ENCODE data around the gene BMPR1A. TPM values are rescaled to one million over a fixed set of nuclear protein-coding genes. Genes with fewer than 3 reads are reported as not detected.

The BMPR1A gene
- total and polyA plus RNA-seq, 2 of the 4 experiments (the other 2 are of a cell fraction), result 15.9 to 93.7 TPM

GRCh38 chr10:86821388-86821999, 65.1 kb downstream of the BMPR1A start:
- CTCF ChIA-PET, result interaction anchor here (1.4 to 1.6 kb wide), 2 partner anchors 13 to 23 kb away, joined by 3 to 4 read pairs; no protein-coding TSS in a partner anchor

More at GRCh38 chr10:86821388-86821999, 65.1 kb downstream of the BMPR1A start:
- no peak overlapping the region for H2BK5ac ChIP-seq (ENCODE audit: low read depth, low read length, poor library complexity, severe bottlenecking)
- no peaks in the 10 kb centered on the region for H3K36me3 ChIP-seq (ENCODE audit: control insufficient read depth, insufficient read depth, low read length)
- in situ Hi-C loops (cut with MboI; ENCODE audit: low sequenced_read_pairs) (no loop called here), dilution Hi-C loops (cut with HindIII; ENCODE audit: low sequenced_read_pairs, unreplicated experiment) (no loop called here), intact Hi-C loops (cut with micrococcal nuclease) (no loop called here)
- H3K9ac ChIP-seq (ENCODE audit: low read depth, low read length), result no peak overlapping the region
- H2BK20ac ChIP-seq (ENCODE audit: low read depth, low read length), result no peak overlapping the region
- DNase-seq (peak; percentile 83), ATAC-seq (ENCODE audit: low read depth) (peak; percentile 31)
- peaks cover 16% of the 10 kb centered on the region for H3K9me1 ChIP-seq (ENCODE audit: insufficient read depth, low read length)
- no peak overlapping the region for H3K4me3 ChIP-seq (ENCODE audit: insufficient read depth, low read depth, low read length)
- H3K79me1 ChIP-seq (ENCODE audit: low read depth in 1 of 2, low read length in 2 of 2), result peaks cover 32 to 63% of the 10 kb centered on the region in 2 experiments
- peaks cover 40% of the 10 kb centered on the region for H4K20me1 ChIP-seq (ENCODE audit: insufficient read depth, low read length)
- no peak overlapping the region for H2AK5ac ChIP-seq (ENCODE audit: low read depth, low read length)
- H4K8ac ChIP-seq (ENCODE audit: low read depth in 2 of 2, low read length in 2 of 2), result no peak overlapping the region
- no peak overlapping the region for H4K91ac ChIP-seq (ENCODE audit: insufficient read depth, low read depth, low read length)
- WGBS, 2 experiments (ENCODE audit: extremely low coverage in 2 of 2, insufficient read length in 1 of 2), result 33% methylated on average over 1 of the region's 6 CpGs; no CpG with 5 or more reads in 1 of the 2 experiments
- BruUV-seq (replicated peaks), result no TSS peak
- H3K27me3 ChIP-seq (ENCODE audit: control insufficient read depth, insufficient read depth, low read length), result no peaks in the 10 kb centered on the region
- no peak overlapping the region for H2AK9ac ChIP-seq (replicated peaks; ENCODE audit: low read depth, low read length, poor library complexity)
- TF ChIP-seq CHD1 (IDR thresholded peaks at IDR 0.05; ENCODE audit: low read depth, low read length), result no peak
- H3K18ac ChIP-seq (ENCODE audit: low read depth, low read length), result no peak overlapping the region
- H3K56ac ChIP-seq (ENCODE audit: extremely low read depth, insufficient read depth, low read length), result no peak overlapping the region
- no peak overlapping the region for H4K5ac ChIP-seq (ENCODE audit: low read depth, low read length)
- no peak overlapping the region for H3K23ac ChIP-seq (ENCODE audit: low read depth, low read length)
- H3K4me2 ChIP-seq (ENCODE audit: low read depth, low read length), result no peak overlapping the region
- POLR2A ChIA-PET (ENCODE audit: unreplicated experiment), result no interaction called here
- no peak overlapping the region for H2BK120ac ChIP-seq (ENCODE audit: low read depth, low read length)
- H3K27ac ChIP-seq (ENCODE audit: insufficient read depth, low read length), result no peak overlapping the region
- H2AFZ ChIP-seq (replicated peaks; ENCODE audit: low read length, poor library complexity), result no peak overlapping the region
- no peak overlapping the region for H3K4ac ChIP-seq (ENCODE audit: low read depth, low read length)
- no peak overlapping the region; the same call in 1 of the 2 replicates for H3K14ac ChIP-seq (replicated peaks; ENCODE audit: low read depth, low read length)
- no peaks in the 10 kb centered on the region for H3K9me3 ChIP-seq (ENCODE audit: control insufficient read depth, insufficient read depth, low read length)
- peaks cover 7% of the 10 kb centered on the region for H3K4me1 ChIP-seq (ENCODE audit: control insufficient read depth, insufficient read depth, low read length)
- no peak overlapping the region for H2BK15ac ChIP-seq (ENCODE audit: low read depth, low read length)
